Neural progenitor cell (in vitro differentiated cells): ENCODE results near the gene GRID1. TPM values are rescaled to one million over a fixed set of nuclear protein-coding genes. Genes with fewer than 3 reads are reported as not detected.
A peak's percentile ranks its signal among the peaks of the same experiment; 100 is the strongest.

Experiments
- DNase-seq: peaks from one replicate; pipeline ENCODE4 v3.0.0-alpha.2; 2016; ENCODE audit warnings: low spot score
- H2AFZ ChIP-seq: fragments of 200-600 bp; sonication (generic); replicated peaks from 2 replicates; pipeline ENCODE4 v1.6.1; 2016; ENCODE audit warnings: antibody characterized with exemption
- H3F3A ChIP-seq: fragments of 200-600 bp; sonication (generic); 2 replicates; pipeline ENCODE4 v1.6.1; 2016; ENCODE audit warnings: antibody characterized with exemption, low read depth
- H3K27ac ChIP-seq: fragments of 200-600 bp; sonication (generic); 2 replicates; pipeline ENCODE4 v1.5.1; 2016; ENCODE audit warnings: mild to moderate bottlenecking
- H3K27me3 ChIP-seq: fragments of 200-600 bp; sonication (generic); 2 replicates; pipeline ENCODE4 v1.6.1; 2016; ENCODE audit warnings: mild to moderate bottlenecking, moderate library complexity
- H3K36me3 ChIP-seq: fragments of 200-600 bp; sonication (generic); 2 replicates; pipeline ENCODE4 v1.5.1; 2016
- H3K4me1 ChIP-seq: fragments of 200-600 bp; sonication (generic); 2 replicates; pipeline ENCODE4 v1.6.1; 2016; ENCODE audit warnings: mixed run types
- H3K4me2 ChIP-seq: fragments of 200-600 bp; sonication (generic); 2 replicates; pipeline ENCODE4 v1.6.1; 2016
- H3K4me3 ChIP-seq: fragments of 200-600 bp; sonication (generic); 2 replicates; pipeline ENCODE4 v1.5.1; 2016
- H3K79me2 ChIP-seq: fragments of 200-600 bp; sonication (generic); 2 replicates; pipeline ENCODE4 v1.6.1; 2016; ENCODE audit warnings: low read depth
- H3K9ac ChIP-seq: fragments of 200-600 bp; sonication (generic); 2 replicates; pipeline ENCODE4 v1.6.1; 2016
- H3K9me3 ChIP-seq: fragments of 200-600 bp; sonication (generic); 2 replicates; pipeline ENCODE4 v1.5.1; 2016; ENCODE audit warnings: low read depth
- H4K20me1 ChIP-seq: fragments of 200-600 bp; sonication (generic); 2 replicates; pipeline ENCODE4 v1.6.1; 2016; ENCODE audit warnings: low read depth
- H3K27ac Mint-ChIP-seq: 3 replicates; pipeline ENCODE4 v1.8.0; 2021; ENCODE audit warnings: mixed read lengths
- H3K27me3 Mint-ChIP-seq: 2 replicates; pipeline ENCODE4 v1.8.0; 2022; ENCODE audit warnings: low read depth, mild to moderate bottlenecking, inconsistent platforms, moderate library complexity, mixed read lengths; ENCODE audit not compliant: insufficient read depth
- H3K36me3 Mint-ChIP-seq: 3 replicates; pipeline ENCODE4 v1.8.0; 2021; ENCODE audit warnings: mixed read lengths
- H3K4me1 Mint-ChIP-seq: 3 replicates; pipeline ENCODE4 v1.8.0; 2021; ENCODE audit warnings: mixed read lengths
- H3K4me3 Mint-ChIP-seq: 3 replicates; pipeline ENCODE4 v1.8.0; 2021; ENCODE audit warnings: mild to moderate bottlenecking, moderate library complexity, mixed read lengths
- H3K9me3 Mint-ChIP-seq: 3 replicates; pipeline ENCODE4 v1.8.0; 2020; ENCODE audit warnings: mixed read lengths
- CTCF ChIP-seq: fragments of 200-600 bp; sonication (generic); IDR thresholded peaks from 2 replicates; pipeline ENCODE4 v1.5.1; 2017; ENCODE audit warnings: antibody characterized with exemption, mild to moderate bottlenecking
- EZH2 ChIP-seq: fragments of 200-600 bp; sonication (generic); IDR thresholded peaks from 2 replicates; pipeline ENCODE4 v1.6.1; 2017; ENCODE audit warnings: antibody characterized with exemption, mild to moderate bottlenecking, moderate library complexity
- EZH2phosphoT487 ChIP-seq: fragments of 200-600 bp; sonication (generic); IDR thresholded peaks from 2 replicates; pipeline ENCODE4 v1.6.1; 2017; ENCODE audit warnings: antibody characterized with exemption
- total RNA-seq: library from RNA; depleted of rRNA; stranded (reverse); fragments of >200 nt; gene quantifications from 2 replicates; pipeline ENCODE4 v1.2.3, GENCODE V29; 2015; ENCODE audit warnings: low replicate concordance

Gene GRID1
- total RNA-seq, 1 donor from 2014 or later = not detected

GRCh38 chr10:85735997-85736396 lies 630.6 kb downstream of the GRID1 start:
- H3K4me1 Mint-ChIP-seq = no peaks in the 10 kb centered on the region
- H3K36me3 Mint-ChIP-seq = no peaks in the 10 kb centered on the region
- DNase-seq = no peak

GRCh38 chr10:85734791-85735190 lies 631.8 kb downstream of the GRID1 start:
- Histone ChIP-seq H3K4me1 (no peaks in the 10 kb centered on the region), H4K20me1 (no peaks in the 10 kb centered on the region), H3K79me2 (no peaks in the 10 kb centered on the region), H3K27ac (no peak overlapping the region), H3K36me3 (no peaks in the 10 kb centered on the region), H3K9ac (no peak overlapping the region), H3K4me3 (no peak overlapping the region), H3F3A (no peaks in the 10 kb centered on the region), H3K9me3 (no peaks in the 10 kb centered on the region), H3K27me3 (no peaks in the 10 kb centered on the region), H3K4me2 (no peak overlapping the region), H2AFZ (no peak overlapping the region)
- H3K9me3 Mint-ChIP-seq = no peaks in the 10 kb centered on the region
- no peak overlapping the region for H3K4me3 Mint-ChIP-seq
- H3K27me3 Mint-ChIP-seq = peaks cover 1% of the 10 kb centered on the region
- H3K27ac Mint-ChIP-seq = no peak overlapping the region
- H3K36me3 Mint-ChIP-seq = no peaks in the 10 kb centered on the region
- TF ChIP-seq EZH2 (no peak), CTCF (no peak), EZH2phosphoT487 (no peak)
- no peak for DNase-seq
- H3K4me1 Mint-ChIP-seq = no peaks in the 10 kb centered on the region

More at GRCh38 chr10:85735997-85736396, 630.6 kb downstream of the GRID1 start:
- Histone ChIP-seq H3K36me3 (no peaks in the 10 kb centered on the region), H3K4me2 (no peak overlapping the region), H2AFZ (no peak overlapping the region), H3K79me2 (no peaks in the 10 kb centered on the region), H3K27me3 (no peaks in the 10 kb centered on the region), H3K4me3 (no peak overlapping the region), H3K9me3 (no peaks in the 10 kb centered on the region), H3F3A (no peaks in the 10 kb centered on the region), H4K20me1 (no peaks in the 10 kb centered on the region), H3K9ac (no peak overlapping the region), H3K4me1 (no peaks in the 10 kb centered on the region), H3K27ac (no peak overlapping the region)
- no peak for TF ChIP-seq EZH2phosphoT487
- no peak for TF ChIP-seq CTCF
- TF ChIP-seq EZH2 = no peak
- Mint-ChIP-seq H3K27ac (no peak overlapping the region), H3K4me3 (no peak overlapping the region), H3K27me3 (no peaks in the 10 kb centered on the region), H3K9me3 (no peaks in the 10 kb centered on the region)

GRCh38 chr10:85724215-85724614 lies 642.4 kb downstream of the GRID1 start:
- peaks cover 2% of the 10 kb centered on the region for H3K9me3 Mint-ChIP-seq
- H3K27me3 ChIP-seq = no peaks in the 10 kb centered on the region
- DNase-seq = peak; percentile 3
- no peak overlapping the region for H3K4me3 ChIP-seq
- H3K27me3 Mint-ChIP-seq = peaks cover 2% of the 10 kb centered on the region
- no peaks in the 10 kb centered on the region for H3K36me3 ChIP-seq
- no peaks in the 10 kb centered on the region for H4K20me1 ChIP-seq
- H3K9me3 ChIP-seq = no peaks in the 10 kb centered on the region
- H3K4me1 ChIP-seq = no peaks in the 10 kb centered on the region
- H3K4me2 ChIP-seq = no peak overlapping the region
- TF ChIP-seq EZH2 (no peak), EZH2phosphoT487 (no peak), CTCF (no peak)
- H3K27ac ChIP-seq = no peak overlapping the region
- no peak overlapping the region for H3K9ac ChIP-seq
- peaks cover 11% of the 10 kb centered on the region for H3K4me1 Mint-ChIP-seq
- H3K4me3 Mint-ChIP-seq = no peak overlapping the region
- H3K36me3 Mint-ChIP-seq = no peaks in the 10 kb centered on the region
- no peak overlapping the region for H2AFZ ChIP-seq
- no peaks in the 10 kb centered on the region for H3K79me2 ChIP-seq
- no peaks in the 10 kb centered on the region for H3F3A ChIP-seq
- no peak overlapping the region for H3K27ac Mint-ChIP-seq
